ENCODE measurements around the gene COL25A1.

The COL25A1 gene

DNA sequence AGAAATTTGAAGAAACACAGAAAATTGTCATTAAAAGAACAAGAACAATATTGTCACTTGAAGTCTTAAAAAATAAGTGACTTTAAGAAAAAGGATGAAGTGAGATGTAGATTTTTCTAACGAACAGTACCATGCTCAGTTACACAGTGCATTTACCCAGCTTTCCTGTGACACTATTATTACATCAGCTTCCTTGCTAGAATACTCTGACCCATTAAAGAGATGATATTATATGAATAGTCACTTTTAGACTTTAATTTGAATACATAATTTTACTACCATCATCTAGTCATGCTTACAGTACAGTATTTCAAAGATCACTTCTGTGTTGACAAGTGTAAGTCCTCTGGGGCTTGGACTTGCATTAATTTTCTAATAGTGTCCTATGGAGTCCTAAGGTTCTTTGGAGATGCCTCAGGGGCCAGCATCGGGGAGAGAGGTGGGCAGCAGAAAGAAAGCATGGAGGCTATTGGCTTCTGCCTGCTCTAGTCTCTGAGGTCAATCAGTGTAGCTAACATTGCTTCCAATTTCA, 10.7 kb downstream of the COL25A1 start:
- no peak for DNase-seq (ENCODE audit: low spot score)

GRCh38 chr4:109290918-109291317, 11.5 kb downstream of the COL25A1 start:
- DNase-seq (ENCODE audit: low spot score): no peak

GRCh38 chr4:109278594-109279031, 23.8 kb downstream of the COL25A1 start:
- DNase-seq (ENCODE audit: low spot score): no peak

GRCh38 chr4:109276482-109277095, 25.9 kb downstream of the COL25A1 start:
- DNase-seq (ENCODE audit: low spot score): no peak

- no peak for DNase-seq (ENCODE audit: low spot score)
Observed at GRCh38 chr4:109275066-109275745, 27.3 kb downstream of the COL25A1 start.

DNA sequence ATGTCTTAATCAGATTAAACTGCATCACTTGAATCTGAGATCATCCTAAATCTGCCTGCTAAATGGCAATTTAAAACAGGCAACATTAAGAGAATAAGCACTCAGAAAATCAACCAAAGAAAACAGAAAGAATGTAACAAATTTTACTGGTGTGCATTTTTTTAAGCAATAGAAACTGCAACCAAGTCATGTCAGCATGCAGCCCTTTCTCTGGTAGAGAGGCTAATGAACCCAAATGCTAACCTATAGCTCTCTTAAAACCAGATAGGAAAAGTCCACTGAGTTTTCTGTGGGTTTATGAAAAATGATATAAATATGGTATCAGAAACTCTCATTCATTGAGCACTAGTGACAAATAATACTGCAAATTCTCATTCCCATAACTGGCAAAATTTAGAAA, 35.6 kb downstream of the COL25A1 start:
- DNase-seq (ENCODE audit: low spot score): no peak

GRCh38 chr4:109266236-109266635, 36.2 kb downstream of the COL25A1 start:
- DNase-seq (ENCODE audit: low spot score): no peak

- no peak for DNase-seq (ENCODE audit: low spot score)
Observed at GRCh38 chr4:109263721-109264120, 38.7 kb downstream of the COL25A1 start.

DNA sequence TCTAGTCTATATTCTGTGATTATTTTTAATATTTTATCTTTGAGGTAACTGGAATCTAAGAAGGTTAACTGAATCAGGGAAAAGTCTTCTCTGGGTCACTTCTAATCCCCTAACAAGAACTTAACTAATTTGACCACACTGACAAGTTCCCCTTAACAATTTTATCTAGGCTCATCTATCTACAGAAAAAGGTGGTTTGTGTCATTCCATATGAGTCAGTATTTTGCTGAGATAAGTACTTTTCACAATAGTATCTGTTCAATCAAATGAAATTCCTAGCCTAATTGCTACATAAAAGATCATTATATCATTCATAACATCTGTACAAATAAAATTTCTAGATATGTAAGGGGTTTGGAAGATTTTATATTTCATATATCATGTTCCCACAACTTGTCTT, 45.6 kb downstream of the COL25A1 start:
- DNase-seq (ENCODE audit: low spot score): no peak

DNA sequence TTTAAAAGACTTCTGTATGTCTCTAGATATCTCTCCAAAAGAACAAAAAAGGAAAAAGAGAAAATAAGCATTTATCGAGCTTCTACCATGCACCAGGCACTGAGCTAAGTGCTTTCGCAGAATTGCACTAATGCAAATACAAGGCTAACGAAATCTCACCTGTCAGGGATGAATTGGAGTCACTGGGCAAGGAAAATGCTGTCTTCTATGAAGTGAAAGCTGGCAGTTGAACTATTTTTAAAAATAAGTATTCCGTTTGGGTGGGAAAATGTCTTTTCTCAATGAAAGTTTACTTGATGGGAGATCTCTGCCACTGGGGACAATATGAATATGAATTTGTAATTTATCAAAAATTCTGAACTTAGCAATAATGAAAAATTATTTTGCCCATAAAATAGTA, 47.6 kb downstream of the COL25A1 start:
- no peak for DNase-seq (ENCODE audit: low spot score)

DNA sequence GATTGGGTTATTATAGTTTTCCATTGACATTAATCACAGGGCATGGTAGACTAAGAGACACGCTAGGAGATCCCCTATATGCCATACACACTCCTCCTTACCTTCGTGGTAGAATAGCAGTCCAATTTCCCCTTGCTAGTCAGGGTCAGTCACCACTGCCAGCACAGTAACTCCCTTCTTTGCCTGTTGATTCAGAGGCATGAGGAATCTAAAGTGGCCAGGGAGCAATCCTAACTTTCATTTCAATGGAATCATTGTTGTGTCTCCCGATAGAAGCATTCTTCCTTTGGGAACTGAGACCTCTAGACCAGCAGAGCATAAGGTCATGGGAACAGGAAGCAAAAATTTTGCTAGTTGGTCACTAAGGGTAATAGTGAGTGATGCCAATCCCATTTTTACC, 51.1 kb downstream of the COL25A1 start:
- no peak for DNase-seq (ENCODE audit: low spot score)

- no peak for DNase-seq (ENCODE audit: low spot score)
Observed at GRCh38 chr4:109248322-109248900, 54.0 kb downstream of the COL25A1 start.

GRCh38 chr4:109243871-109244270, 58.6 kb downstream of the COL25A1 start:
- DNase-seq (ENCODE audit: low spot score): no peak

DNA sequence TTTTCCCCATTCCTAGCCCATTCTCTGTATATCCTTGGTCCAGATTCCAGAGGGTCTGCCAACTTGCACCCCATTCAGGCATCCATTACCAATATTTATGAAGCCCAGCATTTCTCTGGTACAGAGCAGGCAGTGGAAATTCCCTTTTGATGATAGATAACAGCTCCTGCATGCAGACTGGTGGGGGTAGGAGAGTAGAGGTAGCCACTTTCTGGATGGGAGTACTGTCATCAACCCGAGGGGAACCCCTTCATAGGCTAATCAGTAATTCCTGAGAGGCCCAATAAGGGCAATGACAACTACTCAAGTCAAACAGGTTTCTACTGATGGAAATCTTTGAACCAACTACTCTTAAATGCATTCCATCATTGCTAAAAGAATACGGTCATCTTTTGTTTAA, 63.7 kb downstream of the COL25A1 start:
- no peak for DNase-seq (ENCODE audit: low spot score)

DNA sequence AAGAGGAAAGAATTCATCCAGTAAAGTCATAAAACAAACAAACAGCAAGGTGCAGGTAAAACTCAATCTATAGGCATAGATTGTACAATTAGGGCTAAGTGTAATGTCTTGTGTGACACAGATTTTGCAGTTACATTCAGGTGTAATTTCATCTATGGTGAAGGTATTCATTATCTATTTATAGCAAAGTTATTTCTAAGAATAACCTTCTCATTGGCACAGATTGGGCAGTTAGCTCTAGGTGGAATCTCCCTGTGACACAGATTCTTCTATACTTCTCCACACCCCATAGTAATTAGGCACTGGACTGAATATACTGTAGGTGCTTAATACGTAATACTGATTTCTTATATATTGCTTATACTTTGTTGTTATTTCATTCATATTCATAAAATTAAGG, 66.8 kb downstream of the COL25A1 start:
- no peak for DNase-seq (ENCODE audit: low spot score)

GRCh38 chr4:109234596-109234995, 67.9 kb downstream of the COL25A1 start:
- DNase-seq (ENCODE audit: low spot score): no peak

- DNase-seq (ENCODE audit: low spot score): no peak
Observed at GRCh38 chr4:109233570-109233969, 68.9 kb downstream of the COL25A1 start.

DNA sequence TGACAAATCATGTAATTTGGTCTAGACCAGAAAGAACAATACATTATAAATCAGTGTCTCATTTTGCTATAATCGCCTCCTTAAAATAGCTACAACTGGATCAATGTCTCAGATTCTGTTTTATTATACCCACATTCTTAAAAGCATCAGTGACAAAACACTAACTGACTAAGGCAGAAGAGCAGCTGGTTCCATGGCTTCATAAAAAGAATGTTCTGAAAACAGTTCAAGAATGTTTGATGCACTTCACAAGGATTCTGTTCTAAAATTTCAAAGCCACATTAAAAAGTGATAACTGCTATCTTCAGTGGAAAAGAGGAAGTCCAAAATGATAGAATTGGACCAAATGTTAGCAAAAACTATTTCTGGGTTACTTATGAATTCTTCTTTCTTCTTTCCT, 69.8 kb downstream of the COL25A1 start:
- no peak for DNase-seq (ENCODE audit: low spot score)

DNA sequence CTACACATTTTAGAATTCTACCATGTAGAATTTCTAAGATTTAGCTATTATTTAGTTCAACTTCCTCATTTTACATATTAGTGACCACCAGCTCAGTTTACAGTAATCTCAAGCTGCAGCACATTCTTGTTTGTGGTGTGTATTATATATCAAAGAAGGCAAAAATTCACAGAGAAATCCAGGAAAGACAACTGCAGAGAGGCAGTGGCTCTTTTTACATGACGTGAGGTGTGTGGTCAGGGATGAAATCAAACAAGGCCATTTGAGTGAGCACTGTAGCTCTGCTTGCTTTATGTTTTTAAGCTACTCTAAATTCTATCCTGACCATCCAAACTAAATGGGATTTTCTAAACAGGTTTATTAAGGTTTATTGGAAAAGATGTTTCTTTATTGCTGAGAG, 71.1 kb downstream of the COL25A1 start:
- no peak for DNase-seq (ENCODE audit: low spot score)

GRCh38 chr4:109229028-109229427, 73.4 kb downstream of the COL25A1 start:
- DNase-seq (ENCODE audit: low spot score): no peak

- no peak for DNase-seq (ENCODE audit: low spot score)
Observed at GRCh38 chr4:109218288-109218687, 84.2 kb downstream of the COL25A1 start.

DNA sequence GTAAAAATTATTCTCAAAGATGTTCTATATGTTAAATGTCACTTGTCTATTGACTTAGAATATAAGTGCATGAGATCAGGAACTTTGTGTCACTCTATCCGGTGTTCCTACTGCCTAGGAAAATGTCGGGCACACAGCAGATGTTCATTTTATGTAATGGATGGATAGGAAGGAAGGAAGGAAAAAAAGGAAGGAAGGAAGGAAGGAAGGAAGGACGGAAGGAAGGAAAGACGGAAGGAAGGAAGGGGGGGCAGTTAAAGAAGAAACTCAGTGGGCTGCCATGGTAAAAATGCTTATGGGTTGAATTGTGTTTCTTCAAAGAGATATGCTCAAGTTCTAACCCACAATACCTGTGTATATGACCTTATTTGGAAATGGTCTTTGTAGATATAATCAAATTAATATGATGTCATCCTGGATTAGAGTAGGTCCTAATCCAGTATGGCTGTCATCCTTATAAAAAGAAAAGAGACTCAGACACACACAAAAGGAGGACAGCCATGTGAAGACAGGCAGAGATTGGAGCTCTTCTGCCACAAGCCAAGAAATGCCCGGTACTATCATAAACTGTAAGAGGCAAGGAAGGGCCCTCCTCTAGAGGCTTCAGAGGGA, 86.3 kb downstream of the COL25A1 start:
- no peak for DNase-seq (ENCODE audit: low spot score)

DNA sequence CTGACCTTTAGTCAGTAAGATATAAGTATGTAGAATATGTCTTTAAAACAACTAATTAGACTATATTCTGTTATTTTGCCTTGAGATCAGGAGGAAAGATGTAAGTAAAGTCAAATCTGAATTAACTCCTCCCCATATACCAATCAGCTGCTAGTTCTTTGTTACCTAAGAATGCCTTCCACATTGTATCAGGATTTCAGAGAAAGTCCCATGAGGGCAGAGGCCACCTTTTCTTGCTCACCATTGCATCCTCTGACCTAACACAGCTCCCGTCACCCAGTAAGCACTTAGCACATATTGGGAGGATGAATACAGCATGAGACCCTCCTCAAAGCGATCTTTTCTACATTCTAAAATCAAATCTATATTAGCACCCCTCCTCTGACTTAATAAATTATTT, 87.0 kb downstream of the COL25A1 start:
- no peak for DNase-seq (ENCODE audit: low spot score)
